ENCODE results near the gene SYNRG. TPM values are rescaled to one million over a fixed set of nuclear protein-coding genes. Genes with fewer than 3 reads are reported as not detected.
"Not testable (repeated sequence)": the region's sequence is repeated elsewhere in the genome, so short reads cannot be mapped to it uniquely, and the experiment has no call there.

The SYNRG gene
- total and polyA plus RNA-seq, 2 donors (not counting 1 experiment from before 2014, with no cell fraction given) = 20.4 to 21.5 TPM

- Histone ChIP-seq H3K4me3 (replicated peaks in 1 of 4; ENCODE audit: control extremely low read depth in 1 of 4, insufficient read depth in 1 of 4, low read depth in 3 of 4, low read length in 4 of 4) (no peak overlapping the region), H3K9me3 (ENCODE audit: control insufficient read depth, insufficient read depth, low read depth, low read length) (no peaks in the 10 kb centered on the region), H3K27me3 (ENCODE audit: control insufficient read depth, insufficient read depth, low read length) (no peaks in the 10 kb centered on the region), H3K9ac (ENCODE audit: insufficient read depth, low read length) (no peak overlapping the region), H3K36me3 (ENCODE audit: control insufficient read depth, insufficient read depth, low read length) (peaks cover 2% of the 10 kb centered on the region), H3K4me2 (ENCODE audit: extremely low read depth, insufficient read depth, low read length) (no peak overlapping the region), H2AFZ (ENCODE audit: low read length) (no peak overlapping the region), H3K27ac (ENCODE audit: insufficient read depth, low read length) (peak overlapping the region; percentile 74), H3K79me2 (ENCODE audit: control insufficient read depth, insufficient read depth, low read length) (no peaks in the 10 kb centered on the region), H3K4me1 (ENCODE audit: control insufficient read depth, extremely low read depth, insufficient read depth, low read length) (peaks cover 4% of the 10 kb centered on the region), H4K20me1 (ENCODE audit: control insufficient read depth, extremely low read depth, insufficient read depth, low read length) (no peaks in the 10 kb centered on the region)
- no peak for DNase-seq (ENCODE audit: low read depth in 2 of 2)
- TF ChIP-seq EZH2 (IDR thresholded peaks at IDR 0.05; ENCODE audit: low read length, missing control alignments) (no peak), CTCF (conservative IDR thresholded peaks at IDR 0.05 in 1 of 2, IDR thresholded peaks at IDR 0.05 in 1 of 2; ENCODE audit: low read depth in 1 of 2, low read length in 2 of 2) (no peak)
Measured at GRCh38 chr17:37614823-37615222, 5.6 kb upstream of the SYNRG start.

GRCh38 chr17:37614391-37614790 is 5.2 kb upstream of the SYNRG start:
- Histone ChIP-seq H3K27me3 (ENCODE audit: control insufficient read depth, insufficient read depth, low read length) (no peaks in the 10 kb centered on the region), H2AFZ (ENCODE audit: low read length) (no peak overlapping the region), H3K4me1 (ENCODE audit: control insufficient read depth, extremely low read depth, insufficient read depth, low read length) (peaks cover 4% of the 10 kb centered on the region), H3K4me2 (ENCODE audit: extremely low read depth, insufficient read depth, low read length) (no peak overlapping the region), H3K27ac (ENCODE audit: insufficient read depth, low read length) (peak overlapping the region; percentile 74), H3K4me3 (replicated peaks in 1 of 4; ENCODE audit: control extremely low read depth in 1 of 4, insufficient read depth in 1 of 4, low read depth in 3 of 4, low read length in 4 of 4) (no peak overlapping the region), H3K9me3 (ENCODE audit: control insufficient read depth, insufficient read depth, low read depth, low read length) (no peaks in the 10 kb centered on the region), H4K20me1 (ENCODE audit: control insufficient read depth, extremely low read depth, insufficient read depth, low read length) (no peaks in the 10 kb centered on the region), H3K9ac (ENCODE audit: insufficient read depth, low read length) (no peak overlapping the region), H3K79me2 (ENCODE audit: control insufficient read depth, insufficient read depth, low read length) (no peaks in the 10 kb centered on the region), H3K36me3 (ENCODE audit: control insufficient read depth, insufficient read depth, low read length) (peaks cover 2% of the 10 kb centered on the region)
- TF ChIP-seq EZH2 (IDR thresholded peaks at IDR 0.05; ENCODE audit: low read length, missing control alignments) (no peak), CTCF (conservative IDR thresholded peaks at IDR 0.05 in 1 of 2, IDR thresholded peaks at IDR 0.05 in 1 of 2; ENCODE audit: low read depth in 1 of 2, low read length in 2 of 2) (no peak)
- DNase-seq (ENCODE audit: low read depth in 2 of 2) = peak; percentile 72 to 80

GRCh38 chr17:37610971-37611370 is 1.8 kb upstream of the SYNRG start:
- DNase-seq (ENCODE audit: low read depth in 2 of 2) = no peak
- Histone ChIP-seq H4K20me1 (ENCODE audit: control insufficient read depth, extremely low read depth, insufficient read depth, low read length) (no peaks in the 10 kb centered on the region), H3K27ac (ENCODE audit: insufficient read depth, low read length) (no peak overlapping the region), H2AFZ (ENCODE audit: low read length) (no peak overlapping the region), H3K4me1 (ENCODE audit: control insufficient read depth, extremely low read depth, insufficient read depth, low read length) (peaks cover 6% of the 10 kb centered on the region), H3K9ac (ENCODE audit: insufficient read depth, low read length) (no peak overlapping the region), H3K4me3 (replicated peaks in 1 of 4; ENCODE audit: control extremely low read depth in 1 of 4, insufficient read depth in 1 of 4, low read depth in 3 of 4, low read length in 4 of 4) (no peak overlapping the region), H3K27me3 (ENCODE audit: control insufficient read depth, insufficient read depth, low read length) (no peaks in the 10 kb centered on the region), H3K4me2 (ENCODE audit: extremely low read depth, insufficient read depth, low read length) (no peak overlapping the region), H3K79me2 (ENCODE audit: control insufficient read depth, insufficient read depth, low read length) (peaks cover 24% of the 10 kb centered on the region), H3K9me3 (ENCODE audit: control insufficient read depth, insufficient read depth, low read depth, low read length) (no peaks in the 10 kb centered on the region), H3K36me3 (ENCODE audit: control insufficient read depth, insufficient read depth, low read length) (no peaks in the 10 kb centered on the region)
- TF ChIP-seq CTCF (conservative IDR thresholded peaks at IDR 0.05 in 1 of 2, IDR thresholded peaks at IDR 0.05 in 1 of 2; ENCODE audit: low read depth in 1 of 2, low read length in 2 of 2) (no peak), EZH2 (IDR thresholded peaks at IDR 0.05; ENCODE audit: low read length, missing control alignments) (no peak)

GRCh38 chr17:37610041-37610420 is 813 bp upstream of the SYNRG start:
- H3K27ac ChIP-seq (ENCODE audit: insufficient read depth, low read length) = peak overlapping the region; percentile 88
- peak overlapping the region; percentile 80 for H3K4me2 ChIP-seq (ENCODE audit: extremely low read depth, insufficient read depth, low read length)
- H2AFZ ChIP-seq (ENCODE audit: low read length); H4K20me1 ChIP-seq (ENCODE audit: control insufficient read depth, extremely low read depth, insufficient read depth, low read length); H3K9me3 ChIP-seq (ENCODE audit: control insufficient read depth, insufficient read depth, low read depth, low read length); H3K36me3 ChIP-seq (ENCODE audit: control insufficient read depth, insufficient read depth, low read length); H3K4me1 ChIP-seq (ENCODE audit: control insufficient read depth, extremely low read depth, insufficient read depth, low read length); H3K27me3 ChIP-seq (ENCODE audit: control insufficient read depth, insufficient read depth, low read length); H3K9ac ChIP-seq (ENCODE audit: insufficient read depth, low read length): not testable (repeated sequence)
- peaks cover 32% of the 10 kb centered on the region for H3K79me2 ChIP-seq (ENCODE audit: control insufficient read depth, insufficient read depth, low read length)
- peak overlapping the region in 2 of 4 experiments; percentile 58 to 79 for H3K4me3 ChIP-seq (replicated peaks in 1 of 4; ENCODE audit: control extremely low read depth in 1 of 4, insufficient read depth in 1 of 4, low read depth in 3 of 4, low read length in 4 of 4)
- DNase-seq (ENCODE audit: low read depth in 2 of 2) = peak in 1 of 2 donors; percentile 11

Data from fibroblast of lung (primary cell).